Measurements from ENCODE around the gene TMEM117.

The TMEM117 gene

GRCh38 chr12:44384136-44384535 lies 548.3 kb downstream of the TMEM117 start:
- ATAC-seq (ENCODE audit: low read depth) (no peak), DNase-seq (ENCODE audit: low spot score) (no peak)
- TF ChIP-seq, protein P1, sequence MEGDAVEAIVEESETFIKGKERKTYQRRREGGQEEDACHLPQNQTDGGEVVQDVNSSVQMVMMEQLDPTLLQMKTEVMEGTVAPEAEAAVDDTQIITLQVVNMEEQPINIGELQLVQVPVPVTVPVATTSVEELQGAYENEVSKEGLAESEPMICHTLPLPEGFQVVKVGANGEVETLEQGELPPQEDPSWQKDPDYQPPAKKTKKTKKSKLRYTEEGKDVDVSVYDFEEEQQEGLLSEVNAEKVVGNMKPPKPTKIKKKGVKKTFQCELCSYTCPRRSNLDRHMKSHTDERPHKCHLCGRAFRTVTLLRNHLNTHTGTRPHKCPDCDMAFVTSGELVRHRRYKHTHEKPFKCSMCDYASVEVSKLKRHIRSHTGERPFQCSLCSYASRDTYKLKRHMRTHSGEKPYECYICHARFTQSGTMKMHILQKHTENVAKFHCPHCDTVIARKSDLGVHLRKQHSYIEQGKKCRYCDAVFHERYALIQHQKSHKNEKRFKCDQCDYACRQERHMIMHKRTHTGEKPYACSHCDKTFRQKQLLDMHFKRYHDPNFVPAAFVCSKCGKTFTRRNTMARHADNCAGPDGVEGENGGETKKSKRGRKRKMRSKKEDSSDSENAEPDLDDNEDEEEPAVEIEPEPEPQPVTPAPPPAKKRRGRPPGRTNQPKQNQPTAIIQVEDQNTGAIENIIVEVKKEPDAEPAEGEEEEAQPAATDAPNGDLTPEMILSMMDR (IDR thresholded peaks at IDR 0.05; ENCODE audit: poor library complexity, severe bottlenecking) = no peak
- Histone ChIP-seq H3K4me3 (ENCODE audit: severe bottlenecking) (no peak overlapping the region), H3K27ac (ENCODE audit: poor library complexity, severe bottlenecking) (no peak overlapping the region), H3K4me1 (ENCODE audit: insufficient read depth, poor library complexity, severe bottlenecking) (no peaks in the 10 kb centered on the region), H3K36me3 (ENCODE audit: low read depth) (no peaks in the 10 kb centered on the region), H3K27me3 (ENCODE audit: insufficient read depth, poor library complexity, severe bottlenecking) (no peaks in the 10 kb centered on the region), H3K9me3 (ENCODE audit: severe bottlenecking) (no peaks in the 10 kb centered on the region)

DNA sequence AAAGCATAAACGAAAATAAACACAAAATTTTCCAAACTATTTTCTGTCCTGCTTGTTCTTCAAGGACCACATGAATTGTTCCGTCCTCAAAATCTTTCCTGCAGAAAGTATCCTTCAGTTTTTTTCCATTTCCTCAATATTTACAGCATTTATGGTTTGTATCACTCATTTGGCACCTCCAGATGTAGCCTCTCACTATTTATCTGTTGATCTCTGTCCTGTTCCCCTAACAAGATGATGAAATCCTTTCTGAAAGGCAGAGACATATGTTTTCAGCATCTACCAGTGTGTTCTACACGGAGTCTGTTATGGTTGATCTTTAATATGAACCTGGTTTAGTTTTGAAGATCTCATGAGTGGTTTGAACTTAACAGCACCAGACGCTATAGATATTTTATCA lies 550.1 kb downstream of the TMEM117 start:
- no peak for DNase-seq (ENCODE audit: low spot score)

GRCh38 chr12:44387581-44387980 lies 551.7 kb downstream of the TMEM117 start:
- Histone ChIP-seq H3K9me3 (ENCODE audit: severe bottlenecking) (no peaks in the 10 kb centered on the region), H3K27ac (ENCODE audit: poor library complexity, severe bottlenecking) (no peak overlapping the region), H3K27me3 (ENCODE audit: insufficient read depth, poor library complexity, severe bottlenecking) (no peaks in the 10 kb centered on the region), H3K36me3 (ENCODE audit: low read depth) (no peaks in the 10 kb centered on the region), H3K4me3 (ENCODE audit: severe bottlenecking) (no peak overlapping the region), H3K4me1 (ENCODE audit: insufficient read depth, poor library complexity, severe bottlenecking) (no peaks in the 10 kb centered on the region)
- TF ChIP-seq, protein P1 (IDR thresholded peaks at IDR 0.05; ENCODE audit: poor library complexity, severe bottlenecking) = no peak
- no peak for ATAC-seq (ENCODE audit: low read depth)
- no peak for DNase-seq (ENCODE audit: low spot score)

More for the DNA sequence above, 550.1 kb downstream of the TMEM117 start:
- Histone ChIP-seq H3K4me3 (ENCODE audit: severe bottlenecking) (no peak overlapping the region), H3K4me1 (ENCODE audit: insufficient read depth, poor library complexity, severe bottlenecking) (no peaks in the 10 kb centered on the region), H3K36me3 (ENCODE audit: low read depth) (no peaks in the 10 kb centered on the region), H3K9me3 (ENCODE audit: severe bottlenecking) (no peaks in the 10 kb centered on the region), H3K27me3 (ENCODE audit: insufficient read depth, poor library complexity, severe bottlenecking) (no peaks in the 10 kb centered on the region), H3K27ac (ENCODE audit: poor library complexity, severe bottlenecking) (no peak overlapping the region)
- TF ChIP-seq, protein P1 (IDR thresholded peaks at IDR 0.05; ENCODE audit: poor library complexity, severe bottlenecking) = no peak
- no peak for ATAC-seq (ENCODE audit: low read depth)

GRCh38 chr12:44389038-44389437 lies 553.2 kb downstream of the TMEM117 start:
- Histone ChIP-seq H3K4me3 (ENCODE audit: severe bottlenecking) (no peak overlapping the region), H3K4me1 (ENCODE audit: insufficient read depth, poor library complexity, severe bottlenecking) (no peaks in the 10 kb centered on the region), H3K27me3 (ENCODE audit: insufficient read depth, poor library complexity, severe bottlenecking) (no peaks in the 10 kb centered on the region), H3K9me3 (ENCODE audit: severe bottlenecking) (no peaks in the 10 kb centered on the region), H3K36me3 (ENCODE audit: low read depth) (no peaks in the 10 kb centered on the region), H3K27ac (ENCODE audit: poor library complexity, severe bottlenecking) (no peak overlapping the region)
- ATAC-seq (ENCODE audit: low read depth) (no peak), DNase-seq (ENCODE audit: low spot score) (no peak)
- TF ChIP-seq, protein P1 (IDR thresholded peaks at IDR 0.05; ENCODE audit: poor library complexity, severe bottlenecking) = no peak

- TF ChIP-seq, protein P1 (IDR thresholded peaks at IDR 0.05; ENCODE audit: poor library complexity, severe bottlenecking) = no peak
- no peaks in the 10 kb centered on the region for H3K9me3 ChIP-seq (ENCODE audit: severe bottlenecking)
- H3K4me1 ChIP-seq (ENCODE audit: insufficient read depth, poor library complexity, severe bottlenecking) = no peaks in the 10 kb centered on the region
- H3K36me3 ChIP-seq (ENCODE audit: low read depth) = no peaks in the 10 kb centered on the region
- ATAC-seq (ENCODE audit: low read depth) = no peak
- no peak overlapping the region for H3K27ac ChIP-seq (ENCODE audit: poor library complexity, severe bottlenecking)
- no peak overlapping the region for H3K4me3 ChIP-seq (ENCODE audit: severe bottlenecking)
- no peaks in the 10 kb centered on the region for H3K27me3 ChIP-seq (ENCODE audit: insufficient read depth, poor library complexity, severe bottlenecking)
- DNase-seq (ENCODE audit: low spot score) = no peak
Observed at GRCh38 chr12:44389896-44390295, 554.0 kb downstream of the TMEM117 start.
